ENCODE results near the gene KIF14.

The KIF14 gene

GRCh38 chr1:200629876-200630514 lies 9.4 kb upstream of the KIF14 start:
- H3K27me3 ChIP-seq (ENCODE audit: low read depth, low read length), result no peaks in the 10 kb centered on the region
- H3K9me3 ChIP-seq (ENCODE audit: control insufficient read depth in 1 of 2, low read length in 2 of 2), result no peaks in the 10 kb centered on the region
- no peaks in the 10 kb centered on the region for H3K36me3 ChIP-seq (ENCODE audit: control insufficient read depth in 1 of 2, insufficient read depth in 2 of 2, low read length in 2 of 2)
- no peak overlapping the region for H3K4me3 ChIP-seq (ENCODE audit: low read depth in 1 of 2, low read length in 2 of 2)
- no peaks in the 10 kb centered on the region for H3K4me1 ChIP-seq (ENCODE audit: control insufficient read depth in 1 of 2, insufficient read depth in 2 of 2, low read length in 2 of 2)
- H3K27ac ChIP-seq (ENCODE audit: low read length), result no peak overlapping the region

- H3K36me3 ChIP-seq (ENCODE audit: control insufficient read depth in 1 of 2, insufficient read depth in 2 of 2, low read length in 2 of 2), result no peaks in the 10 kb centered on the region
- H3K27me3 ChIP-seq (ENCODE audit: low read depth, low read length), result no peaks in the 10 kb centered on the region
- no peaks in the 10 kb centered on the region for H3K4me1 ChIP-seq (ENCODE audit: control insufficient read depth in 1 of 2, insufficient read depth in 2 of 2, low read length in 2 of 2)
- no peak overlapping the region for H3K4me3 ChIP-seq (ENCODE audit: low read depth in 1 of 2, low read length in 2 of 2)
- no peak overlapping the region for H3K27ac ChIP-seq (ENCODE audit: low read length)
- H3K9me3 ChIP-seq (ENCODE audit: control insufficient read depth in 1 of 2, low read length in 2 of 2), result no peaks in the 10 kb centered on the region
Measured at GRCh38 chr1:200628223-200628881, 7.8 kb upstream of the KIF14 start.

DNA sequence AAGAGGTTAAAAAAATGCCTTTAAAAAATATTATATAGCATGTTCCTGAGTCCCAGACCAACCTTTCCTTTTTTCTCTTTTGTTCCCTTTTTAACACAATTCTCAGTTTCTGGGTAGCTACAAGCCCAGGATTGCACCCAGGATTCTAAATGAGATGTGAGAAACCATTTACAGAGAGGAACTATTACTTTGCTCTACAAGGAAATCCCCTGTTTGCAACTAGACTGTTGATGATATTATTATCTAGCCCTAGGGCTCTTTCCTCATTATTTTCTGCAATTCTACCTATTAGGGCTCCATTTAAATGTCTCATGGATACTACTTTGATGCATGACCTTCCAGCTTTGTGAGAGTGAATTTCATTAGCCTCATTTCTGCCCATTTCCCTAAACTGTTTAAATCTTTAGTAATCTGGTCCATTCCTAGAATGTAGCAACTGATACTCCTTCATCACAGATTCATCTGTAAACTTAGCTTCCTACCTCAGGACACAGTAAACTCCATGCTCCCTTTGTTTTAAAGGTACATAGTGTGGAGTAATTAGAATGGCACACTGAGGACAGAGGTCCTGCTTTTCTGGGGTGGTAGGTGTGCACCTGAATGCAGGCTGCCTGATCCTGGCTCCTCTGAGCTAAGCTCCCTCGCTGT lies 7.1 kb upstream of the KIF14 start:
- H3K4me1 ChIP-seq (ENCODE audit: control insufficient read depth in 1 of 2, insufficient read depth in 2 of 2, low read length in 2 of 2), result no peaks in the 10 kb centered on the region
- no peak overlapping the region for H3K27ac ChIP-seq (ENCODE audit: low read length)
- no peaks in the 10 kb centered on the region for H3K36me3 ChIP-seq (ENCODE audit: control insufficient read depth in 1 of 2, insufficient read depth in 2 of 2, low read length in 2 of 2)
- H3K27me3 ChIP-seq (ENCODE audit: low read depth, low read length), result no peaks in the 10 kb centered on the region
- H3K4me3 ChIP-seq (ENCODE audit: low read depth in 1 of 2, low read length in 2 of 2), result no peak overlapping the region
- no peaks in the 10 kb centered on the region for H3K9me3 ChIP-seq (ENCODE audit: control insufficient read depth in 1 of 2, low read length in 2 of 2)

- H3K9me3 ChIP-seq (ENCODE audit: control insufficient read depth in 1 of 2, low read length in 2 of 2), result no peaks in the 10 kb centered on the region
- H3K27me3 ChIP-seq (ENCODE audit: low read depth, low read length), result no peaks in the 10 kb centered on the region
- H3K36me3 ChIP-seq (ENCODE audit: control insufficient read depth in 1 of 2, insufficient read depth in 2 of 2, low read length in 2 of 2), result no peaks in the 10 kb centered on the region
- H3K27ac ChIP-seq (ENCODE audit: low read length), result no peak overlapping the region
- no peaks in the 10 kb centered on the region for H3K4me1 ChIP-seq (ENCODE audit: control insufficient read depth in 1 of 2, insufficient read depth in 2 of 2, low read length in 2 of 2)
- H3K4me3 ChIP-seq (ENCODE audit: low read depth in 1 of 2, low read length in 2 of 2), result no peak overlapping the region
Measured at GRCh38 chr1:200626853-200627534, 6.4 kb upstream of the KIF14 start.

DNA sequence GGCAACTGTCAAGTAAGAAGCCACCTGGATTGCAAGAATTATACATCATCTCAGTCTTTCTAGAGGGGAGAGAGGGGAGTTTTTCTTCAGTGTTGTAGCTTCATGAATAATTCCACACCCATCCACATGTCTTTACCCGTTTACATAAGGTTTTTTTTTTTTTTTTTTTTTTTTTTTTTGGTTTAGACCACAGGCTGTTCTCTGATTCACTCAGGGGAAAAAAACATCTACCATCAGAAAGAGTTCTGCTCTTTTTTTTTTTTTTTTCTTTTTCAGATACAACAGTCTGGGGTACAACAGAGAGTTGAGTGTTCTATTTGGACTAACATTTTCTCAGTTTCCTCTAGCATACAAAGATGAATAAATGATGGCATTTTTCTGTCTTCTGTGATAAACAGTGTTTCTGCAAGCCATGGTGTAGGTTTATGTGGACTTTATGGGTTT lies 4.9 kb upstream of the KIF14 start:
- Histone ChIP-seq H3K36me3 (ENCODE audit: control insufficient read depth in 1 of 2, insufficient read depth in 2 of 2, low read length in 2 of 2) (no peaks in the 10 kb centered on the region), H3K27me3 (ENCODE audit: low read depth, low read length) (no peaks in the 10 kb centered on the region), H3K4me3 (ENCODE audit: low read depth in 1 of 2, low read length in 2 of 2) (no peak overlapping the region), H3K27ac (ENCODE audit: low read length) (no peak overlapping the region), H3K9me3 (ENCODE audit: control insufficient read depth in 1 of 2, low read length in 2 of 2) (no peaks in the 10 kb centered on the region), H3K4me1 (ENCODE audit: control insufficient read depth in 1 of 2, insufficient read depth in 2 of 2, low read length in 2 of 2) (peaks cover 0 to 8% of the 10 kb centered on the region in 2 donors)

DNA sequence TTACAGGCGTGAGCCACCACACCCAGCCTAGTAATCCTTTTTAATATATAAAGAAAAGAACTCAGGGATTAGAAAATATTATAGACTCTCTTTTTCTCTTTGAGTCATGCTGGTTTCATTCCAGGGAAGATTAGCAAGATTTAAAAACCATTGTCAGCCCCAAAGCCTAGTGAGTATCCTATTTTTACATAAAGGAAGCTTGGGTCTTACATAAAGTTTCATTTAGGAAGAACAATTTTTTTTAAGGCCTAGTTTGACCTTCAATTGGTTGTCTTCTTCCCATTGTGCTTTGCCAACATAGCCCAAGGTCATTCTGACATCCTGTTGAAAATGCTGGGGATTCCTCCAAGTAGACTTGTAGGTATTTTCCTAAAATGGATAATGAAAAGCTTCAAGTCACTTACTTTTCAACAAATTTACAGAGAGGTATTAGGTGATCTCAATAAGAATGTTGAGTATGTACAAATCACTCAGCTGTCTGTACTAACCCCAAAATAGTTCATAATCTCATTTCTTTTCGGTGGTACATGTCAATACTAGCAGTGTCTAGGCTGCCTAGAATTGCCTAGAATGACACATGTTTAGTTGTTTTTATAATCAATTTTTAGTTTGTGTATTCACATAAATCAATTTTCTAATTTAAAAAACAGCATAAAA lies 4.3 kb upstream of the KIF14 start:
- peaks cover 2 to 14% of the 10 kb centered on the region in 2 donors for H3K4me1 ChIP-seq (ENCODE audit: control insufficient read depth in 1 of 2, insufficient read depth in 2 of 2, low read length in 2 of 2)
- H3K27me3 ChIP-seq (ENCODE audit: low read depth, low read length), result no peaks in the 10 kb centered on the region
- H3K36me3 ChIP-seq (ENCODE audit: control insufficient read depth in 1 of 2, insufficient read depth in 2 of 2, low read length in 2 of 2), result no peaks in the 10 kb centered on the region
- H3K27ac ChIP-seq (ENCODE audit: low read length), result no peak overlapping the region
- no peaks in the 10 kb centered on the region for H3K9me3 ChIP-seq (ENCODE audit: control insufficient read depth in 1 of 2, low read length in 2 of 2)
- H3K4me3 ChIP-seq (ENCODE audit: low read depth in 1 of 2, low read length in 2 of 2), result no peak overlapping the region

DNA sequence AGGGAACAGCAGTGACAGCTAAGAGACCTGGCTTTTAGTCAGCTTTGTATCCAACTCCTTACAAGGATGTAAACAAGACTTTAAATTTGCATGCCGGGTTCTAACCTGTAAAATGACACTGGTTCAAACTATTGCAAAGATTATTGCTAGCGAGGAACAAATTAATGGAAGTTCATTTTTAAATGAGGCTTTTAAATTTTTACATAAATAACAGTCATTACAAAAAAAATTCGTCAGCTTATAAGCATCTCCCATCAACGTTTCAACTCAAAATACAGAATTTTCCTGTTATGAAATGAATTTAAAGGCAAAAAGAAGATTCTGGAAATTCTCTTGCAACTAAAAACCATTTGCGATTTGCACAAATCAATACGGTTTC lies 668 bp downstream of the KIF14 start:
- H3K27ac ChIP-seq (ENCODE audit: low read length), result peak overlapping the region; percentile 18

GRCh38 chr1:200610846-200611245 lies 9.7 kb downstream of the KIF14 start:
- H3K36me3 ChIP-seq (ENCODE audit: control insufficient read depth in 1 of 2, insufficient read depth in 2 of 2, low read length in 2 of 2), result no peaks in the 10 kb centered on the region
- H3K27me3 ChIP-seq (ENCODE audit: low read depth, low read length), result no peaks in the 10 kb centered on the region
- H3K4me3 ChIP-seq (ENCODE audit: low read depth in 1 of 2, low read length in 2 of 2), result no peak overlapping the region
- H3K27ac ChIP-seq (ENCODE audit: low read length), result no peak overlapping the region
- no peaks in the 10 kb centered on the region for H3K4me1 ChIP-seq (ENCODE audit: control insufficient read depth in 1 of 2, insufficient read depth in 2 of 2, low read length in 2 of 2)
- no peaks in the 10 kb centered on the region for H3K9me3 ChIP-seq (ENCODE audit: control insufficient read depth in 1 of 2, low read length in 2 of 2)

More for the DNA sequence above, 668 bp downstream of the KIF14 start:
- H3K4me3 ChIP-seq (ENCODE audit: low read depth in 1 of 2, low read length in 2 of 2), result peak overlapping the region; percentile 92 to 94
- no peaks in the 10 kb centered on the region for H3K27me3 ChIP-seq (ENCODE audit: low read depth, low read length)
- H3K9me3 ChIP-seq (ENCODE audit: control insufficient read depth in 1 of 2, low read length in 2 of 2), result no peaks in the 10 kb centered on the region
- peaks cover 4 to 15% of the 10 kb centered on the region in 2 donors for H3K4me1 ChIP-seq (ENCODE audit: control insufficient read depth in 1 of 2, insufficient read depth in 2 of 2, low read length in 2 of 2)
- no peaks in the 10 kb centered on the region for H3K36me3 ChIP-seq (ENCODE audit: control insufficient read depth in 1 of 2, insufficient read depth in 2 of 2, low read length in 2 of 2)

GRCh38 chr1:200602632-200603031 lies 17.9 kb downstream of the KIF14 start:
- Histone ChIP-seq H3K27me3 (ENCODE audit: low read depth, low read length) (no peaks in the 10 kb centered on the region), H3K36me3 (ENCODE audit: control insufficient read depth in 1 of 2, insufficient read depth in 2 of 2, low read length in 2 of 2) (no peaks in the 10 kb centered on the region), H3K4me3 (ENCODE audit: low read depth in 1 of 2, low read length in 2 of 2) (no peak overlapping the region), H3K27ac (ENCODE audit: low read length) (no peak overlapping the region), H3K4me1 (ENCODE audit: control insufficient read depth in 1 of 2, insufficient read depth in 2 of 2, low read length in 2 of 2) (no peaks in the 10 kb centered on the region), H3K9me3 (ENCODE audit: control insufficient read depth in 1 of 2, low read length in 2 of 2) (no peaks in the 10 kb centered on the region)

DNA sequence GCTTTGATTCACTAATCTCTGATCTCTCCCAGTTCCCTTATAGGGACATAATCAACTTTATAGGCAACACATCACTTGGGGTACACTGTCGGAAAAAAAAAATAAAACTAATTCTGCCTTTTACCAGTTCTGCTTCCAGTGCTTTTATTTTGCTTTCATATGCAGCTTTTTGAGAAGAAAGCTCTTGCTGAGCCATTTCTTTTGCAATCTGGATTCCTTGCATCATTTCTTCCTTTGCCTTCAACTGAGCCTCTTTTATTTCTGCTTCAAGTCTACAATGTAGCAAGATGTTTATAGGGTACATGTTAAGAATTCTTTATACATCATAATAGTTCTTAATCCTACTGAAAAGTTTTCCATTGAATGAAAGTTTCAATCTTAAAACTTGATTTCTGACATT lies 30.6 kb downstream of the KIF14 start:
- no peaks in the 10 kb centered on the region for H3K4me1 ChIP-seq (ENCODE audit: control insufficient read depth in 1 of 2, insufficient read depth in 2 of 2, low read length in 2 of 2)
- H3K27ac ChIP-seq (ENCODE audit: low read length), result no peak overlapping the region
- H3K36me3 ChIP-seq (ENCODE audit: control insufficient read depth in 1 of 2, insufficient read depth in 2 of 2, low read length in 2 of 2), result no peaks in the 10 kb centered on the region
- H3K4me3 ChIP-seq (ENCODE audit: low read depth in 1 of 2, low read length in 2 of 2), result no peak overlapping the region
- no peaks in the 10 kb centered on the region for H3K27me3 ChIP-seq (ENCODE audit: low read depth, low read length)
- H3K9me3 ChIP-seq (ENCODE audit: control insufficient read depth in 1 of 2, low read length in 2 of 2), result no peaks in the 10 kb centered on the region

GRCh38 chr1:200588698-200589097 lies 31.9 kb downstream of the KIF14 start:
- Histone ChIP-seq H3K9me3 (ENCODE audit: control insufficient read depth in 1 of 2, low read length in 2 of 2) (no peaks in the 10 kb centered on the region), H3K27me3 (ENCODE audit: low read depth, low read length) (no peaks in the 10 kb centered on the region), H3K27ac (ENCODE audit: low read length) (no peak overlapping the region), H3K4me3 (ENCODE audit: low read depth in 1 of 2, low read length in 2 of 2) (no peak overlapping the region), H3K36me3 (ENCODE audit: control insufficient read depth in 1 of 2, insufficient read depth in 2 of 2, low read length in 2 of 2) (no peaks in the 10 kb centered on the region), H3K4me1 (ENCODE audit: control insufficient read depth in 1 of 2, insufficient read depth in 2 of 2, low read length in 2 of 2) (no peaks in the 10 kb centered on the region)
